Lower leg skin (tissue), 3 donors: ENCODE measurements around the gene ABL1.
"Not testable (repeated sequence)": the region's sequence is repeated elsewhere in the genome, so short reads cannot be mapped to it uniquely, and the experiment has no call there.

ENCODE experiments used
- CTCF ChIP-seq, 3 donors: fragments of 450-650 bp; IDR thresholded peaks; one replicate each; pipeline ENCODE4 v1.5.1; 2016; ENCODE audit warnings: antibody characterized with exemption in 3 of 3, mild to moderate bottlenecking in 3 of 3, moderate library complexity in 2 of 3
- POLR2A ChIP-seq, 2 donors: fragments of 450-650 bp; IDR thresholded peaks; one replicate each; pipeline ENCODE4 v1.6.1; 2016 to 2017; ENCODE audit warnings: antibody characterized with exemption in 2 of 2, mild to moderate bottlenecking in 1 of 2, moderate library complexity in 1 of 2

- not testable (repeated sequence) for TF ChIP-seq CTCF, POLR2A (IDR thresholded peaks at IDR 0.05)
These were observed 75.0 kb downstream of the ABL1 start for GRCh38 chr9:130910041-130910440.
